Heart left ventricle (tissue), 13 donors: ENCODE data around the gene SOX6.

Experiments used
- CTCF ChIP-seq, 12 donors: fragments of 200-600 bp; sonication (generic) in 4 of 12; IDR thresholded peaks; one replicate each; pipeline versions ENCODE4 v1.5.0 to v1.8.0; 2018 to 2022; ENCODE audit warnings: antibody characterized with exemption in 12 of 12, mild to moderate bottlenecking in 5 of 12
- POLR2A ChIP-seq, 2 donors: fragments of 450-650 bp; IDR thresholded peaks; one replicate each; pipeline ENCODE4 v1.6.1; 2017; ENCODE audit warnings: antibody characterized with exemption in 2 of 2, mild to moderate bottlenecking in 2 of 2, moderate library complexity in 2 of 2
- donor health status: ischemic (EF 13 %, LVEDD 7.1; RV severe dilation, severe dysfunction).
- donor health status: DM: no; HTN: yes; CAD: no.
- donor health status: DM: no; HTN: no; CAD: no.
- donor health status: ischemic (EF 25% LVEDD 6.9; RV normal size, moderate dysfunction).
- donor health status: ischemic (EF 25% LVEDD 5.7; RV mildly dilated, moderate dysfunction).
- donor health status: ischemic (EF 35%, LVEDD 5.7; RV mildly dilated, moderate dysfunction).
- donor health status: nonischemic (EF 11% LVEDD 7.7; RV severe dilation, severe dysfunction).
- donor health status: DM: yes; HTN: yes; CAD: no.
- donor health status: PGD.
- donor health status: ischemic (EF 29% LVEDD 5.4; RV normal size, mild dysfunction).
- donor health status: nonischemic (EF 23%, LVEDD 6.1; RV moderate dilation, normal function).

DNA sequence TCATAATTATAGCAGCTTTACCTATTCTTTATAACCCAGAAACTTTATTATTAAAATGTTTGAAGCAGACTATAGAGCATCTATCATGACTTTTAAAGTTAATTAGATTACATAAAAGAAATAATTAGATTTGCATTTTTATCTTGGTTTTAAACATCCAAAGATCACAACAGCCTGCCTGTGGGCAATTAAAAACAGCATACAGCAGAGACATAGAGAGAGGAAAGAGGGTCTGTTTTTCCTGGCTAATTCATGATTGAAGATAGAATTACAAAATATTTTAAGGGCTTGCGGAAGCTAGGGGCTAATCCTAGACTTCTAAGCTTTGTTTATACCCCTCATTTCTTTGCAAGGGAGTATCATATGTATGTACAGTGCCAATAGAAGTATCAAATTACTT, 178.1 kb downstream of the SOX6 start:
- TF ChIP-seq CTCF (IDR thresholded peaks at IDR 0.05) (no peak), POLR2A (IDR thresholded peaks at IDR 0.05) (no peak)
